ENCODE measurements around the gene SNORC.

GRCh38 chr2:232920055-232920454, 50.0 kb downstream of the SNORC start:
- TF ChIP-seq, protein P1, sequence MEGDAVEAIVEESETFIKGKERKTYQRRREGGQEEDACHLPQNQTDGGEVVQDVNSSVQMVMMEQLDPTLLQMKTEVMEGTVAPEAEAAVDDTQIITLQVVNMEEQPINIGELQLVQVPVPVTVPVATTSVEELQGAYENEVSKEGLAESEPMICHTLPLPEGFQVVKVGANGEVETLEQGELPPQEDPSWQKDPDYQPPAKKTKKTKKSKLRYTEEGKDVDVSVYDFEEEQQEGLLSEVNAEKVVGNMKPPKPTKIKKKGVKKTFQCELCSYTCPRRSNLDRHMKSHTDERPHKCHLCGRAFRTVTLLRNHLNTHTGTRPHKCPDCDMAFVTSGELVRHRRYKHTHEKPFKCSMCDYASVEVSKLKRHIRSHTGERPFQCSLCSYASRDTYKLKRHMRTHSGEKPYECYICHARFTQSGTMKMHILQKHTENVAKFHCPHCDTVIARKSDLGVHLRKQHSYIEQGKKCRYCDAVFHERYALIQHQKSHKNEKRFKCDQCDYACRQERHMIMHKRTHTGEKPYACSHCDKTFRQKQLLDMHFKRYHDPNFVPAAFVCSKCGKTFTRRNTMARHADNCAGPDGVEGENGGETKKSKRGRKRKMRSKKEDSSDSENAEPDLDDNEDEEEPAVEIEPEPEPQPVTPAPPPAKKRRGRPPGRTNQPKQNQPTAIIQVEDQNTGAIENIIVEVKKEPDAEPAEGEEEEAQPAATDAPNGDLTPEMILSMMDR (IDR thresholded peaks at IDR 0.05) = no peak
- no peak for TF ChIP-seq EZH2 (IDR thresholded peaks at IDR 0.05; ENCODE audit: borderline replicate concordance, insufficient read depth, low read depth, low read length, poor library complexity, severe bottlenecking)
